GM19239 (cell line): ENCODE results near the gene POLD2.

ENCODE experiments used
- DNase-seq: peaks from one replicate; pipeline ENCODE4 v3.0.0; 2011; ENCODE audit warnings: low spot score; ENCODE audit not compliant: insufficient read length
- FAIRE-seq: peaks from 2 replicates; lab custom pipeline; 2011; peaks lifted over from hg19 to GRCh38; lab: Jason Lieb, UNC

Gene POLD2

GRCh38 chr7:44103923-44104859, 19.2 kb downstream of the POLD2 start, which contains the start of gene AEBP1:
AEBP1 (plus strand) TSS chr7:44104345; CDS start chr7:44104666, 321 bp downstream.
- DNase-seq = no peak
- FAIRE-seq = no peak

GRCh38 chr7:44103566-44103922, 19.8 kb downstream of the POLD2 start:
- FAIRE-seq (no peak), DNase-seq (no peak)

GRCh38 chr7:44102846-44103565, 20.3 kb downstream of the POLD2 start:
- FAIRE-seq (no peak), DNase-seq (no peak)

- no peak for DNase-seq
Observed at GRCh38 chr7:44101966-44102845, 21.1 kb downstream of the POLD2 start.

GRCh38 chr7:44101303-44101965, 21.9 kb downstream of the POLD2 start:
- no peak for FAIRE-seq
- no peak for DNase-seq

More at GRCh38 chr7:44101966-44102845, 21.1 kb downstream of the POLD2 start:
- FAIRE-seq = no peak

GRCh38 chr7:44100458-44101302, 22.7 kb downstream of the POLD2 start:
- DNase-seq = no peak
- FAIRE-seq = no peak

GRCh38 chr7:44099669-44100068, 23.7 kb downstream of the POLD2 start:
- DNase-seq = no peak
- no peak for FAIRE-seq

GRCh38 chr7:44098092-44099068, 25.0 kb downstream of the POLD2 start:
- DNase-seq (no peak), FAIRE-seq (peak; percentile 63)

- FAIRE-seq (peak; percentile 90), DNase-seq (no peak)
Observed at GRCh38 chr7:44097064-44097932, 26.1 kb downstream of the POLD2 start.

- FAIRE-seq (peak; percentile 4), DNase-seq (no peak)
Observed at GRCh38 chr7:44096326-44096881, 26.9 kb downstream of the POLD2 start.

- DNase-seq (no peak), FAIRE-seq (no peak)
Observed at GRCh38 chr7:44095781-44096180, 27.6 kb downstream of the POLD2 start.

GRCh38 chr7:44094883-44095592, 28.3 kb downstream of the POLD2 start:
- no peak for DNase-seq
- no peak for FAIRE-seq

GRCh38 chr7:44094365-44094764, 29.0 kb downstream of the POLD2 start:
- FAIRE-seq (no peak), DNase-seq (no peak)

- DNase-seq = no peak
- no peak for FAIRE-seq
Observed at GRCh38 chr7:44093102-44093641, 30.2 kb downstream of the POLD2 start.
